ENCODE data around the gene LCN12.

DNA sequence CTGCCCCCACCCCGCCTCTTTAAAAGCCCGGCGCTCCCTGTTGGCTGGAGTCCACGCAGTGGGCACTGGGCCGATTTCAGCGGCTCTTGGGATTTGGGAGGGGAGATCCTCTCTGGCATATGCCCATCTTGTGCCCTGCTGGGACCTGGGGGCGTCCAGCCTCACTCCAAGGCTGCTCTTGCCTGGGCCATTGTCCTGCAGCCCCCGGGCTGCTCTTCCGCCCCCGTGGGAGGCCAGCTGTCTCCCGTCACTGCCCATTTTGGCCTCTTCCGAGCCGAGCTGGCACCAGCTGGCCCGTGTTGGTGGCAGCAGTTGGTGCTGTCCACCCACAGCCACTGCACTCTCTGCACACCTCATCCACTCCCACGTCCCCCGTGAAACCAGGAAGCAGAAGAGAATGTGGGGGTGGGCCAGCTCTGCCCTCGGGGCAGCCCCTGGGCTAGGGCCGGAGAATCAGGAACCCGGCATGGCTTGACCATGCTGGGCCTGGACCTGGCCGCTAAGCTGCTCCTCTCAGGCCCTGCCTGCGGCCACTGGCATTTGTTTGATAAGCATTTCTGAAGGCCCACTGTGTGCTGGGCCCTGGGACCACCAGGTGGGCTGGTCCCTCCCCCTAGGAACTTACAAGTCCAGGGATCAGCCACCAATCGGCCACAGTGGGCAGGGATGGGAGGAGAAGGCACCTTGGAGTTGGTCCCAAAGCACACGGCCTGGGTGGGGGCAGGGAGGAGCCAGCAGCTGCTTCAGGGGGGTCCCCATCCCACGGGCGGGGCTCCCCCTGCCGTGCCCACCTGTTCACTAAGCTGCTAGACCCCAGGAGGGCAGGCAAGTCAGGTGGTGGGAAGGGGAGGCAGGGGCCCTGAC, 4.8 kb upstream of the LCN12 start:
- TF ChIP-seq EZH2phosphoT487 (IDR thresholded peaks at IDR 0.05; ENCODE audit: low read depth): no peak
- TF ChIP-seq, protein P1, sequence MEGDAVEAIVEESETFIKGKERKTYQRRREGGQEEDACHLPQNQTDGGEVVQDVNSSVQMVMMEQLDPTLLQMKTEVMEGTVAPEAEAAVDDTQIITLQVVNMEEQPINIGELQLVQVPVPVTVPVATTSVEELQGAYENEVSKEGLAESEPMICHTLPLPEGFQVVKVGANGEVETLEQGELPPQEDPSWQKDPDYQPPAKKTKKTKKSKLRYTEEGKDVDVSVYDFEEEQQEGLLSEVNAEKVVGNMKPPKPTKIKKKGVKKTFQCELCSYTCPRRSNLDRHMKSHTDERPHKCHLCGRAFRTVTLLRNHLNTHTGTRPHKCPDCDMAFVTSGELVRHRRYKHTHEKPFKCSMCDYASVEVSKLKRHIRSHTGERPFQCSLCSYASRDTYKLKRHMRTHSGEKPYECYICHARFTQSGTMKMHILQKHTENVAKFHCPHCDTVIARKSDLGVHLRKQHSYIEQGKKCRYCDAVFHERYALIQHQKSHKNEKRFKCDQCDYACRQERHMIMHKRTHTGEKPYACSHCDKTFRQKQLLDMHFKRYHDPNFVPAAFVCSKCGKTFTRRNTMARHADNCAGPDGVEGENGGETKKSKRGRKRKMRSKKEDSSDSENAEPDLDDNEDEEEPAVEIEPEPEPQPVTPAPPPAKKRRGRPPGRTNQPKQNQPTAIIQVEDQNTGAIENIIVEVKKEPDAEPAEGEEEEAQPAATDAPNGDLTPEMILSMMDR (IDR thresholded peaks at IDR 0.05; ENCODE audit: low read depth, low read length): no peak
